HCEC 1CT (cell line): ENCODE measurements around the gene DDHD1.

Source experiments
- DNase-seq: peaks from one replicate; pipeline ENCODE4 v3.0.0-alpha.2; 2017

The DDHD1 gene

DNA sequence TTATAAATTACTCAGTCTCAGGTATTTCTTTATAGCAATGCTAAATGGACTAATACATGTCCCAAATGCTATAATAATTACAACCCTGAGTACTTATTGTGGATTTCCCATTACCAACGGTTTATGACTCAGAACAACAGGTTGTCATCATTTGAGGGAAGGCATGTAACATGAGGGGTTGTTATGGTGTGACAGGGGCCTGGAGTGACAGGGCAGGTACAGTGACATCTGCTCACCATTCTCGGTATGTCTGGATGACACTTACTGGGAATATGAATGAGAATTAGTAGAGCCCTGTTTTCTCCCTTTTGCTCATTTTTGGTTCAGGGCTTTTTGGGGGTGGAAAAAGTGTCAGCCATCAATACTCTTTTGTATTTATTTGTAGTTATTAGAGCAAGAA, 166.1 kb downstream of the DDHD1 start:
- DNase-seq: no peak
